Midbrain (tissue), 1 donor: Measurements from ENCODE around the gene TASOR.

ENCODE experiments used
- DNase-seq: peaks from one replicate; lab custom pipeline; 2025; lab: John Stamatoyannopoulos, UW

Gene TASOR

GRCh38 chr3:56688191-56688590 is 5.1 kb upstream of the TASOR start:
- DNase-seq = no peak

GRCh38 chr3:56684029-56684428 is 964 bp upstream of the TASOR start:
- DNase-seq = no peak

- peak; percentile 55 for DNase-seq
These were observed 473 bp downstream of the TASOR start for GRCh38 chr3:56682462-56683121.

GRCh38 chr3:56681984-56682461 is 1.0 kb downstream of the TASOR start:
- no peak for DNase-seq

- DNase-seq = no peak
These were observed 2.9 kb downstream of the TASOR start for GRCh38 chr3:56680054-56680580.

GRCh38 chr3:56677286-56677685 is 5.8 kb downstream of the TASOR start:
- no peak for DNase-seq

- no peak for DNase-seq
These were observed 9.1 kb downstream of the TASOR start for GRCh38 chr3:56673781-56674457.

GRCh38 chr3:56667973-56668579 is 15.0 kb downstream of the TASOR start:
- DNase-seq = no peak

- no peak for DNase-seq
These were observed 18.2 kb downstream of the TASOR start for GRCh38 chr3:56664823-56665222.

GRCh38 chr3:56655709-56656108 is 27.4 kb downstream of the TASOR start:
- DNase-seq = no peak

GRCh38 chr3:56654460-56654859 is 28.6 kb downstream of the TASOR start:
- no peak for DNase-seq

GRCh38 chr3:56645407-56645806 is 37.7 kb downstream of the TASOR start:
- no peak for DNase-seq

- DNase-seq = no peak
These were observed 49.2 kb downstream of the TASOR start for GRCh38 chr3:56633602-56634535.
